Ovary (tissue), 9 donors: Measurements from ENCODE around the gene TMC8. TPM values are rescaled to one million over a fixed set of nuclear protein-coding genes. Genes with fewer than 3 reads are reported as not detected.
"Not testable (repeated sequence)": the region's sequence is repeated elsewhere in the genome, so short reads cannot be mapped to it uniquely, and the experiment has no call there.

Source experiments
- DNase-seq, 5 donors: peaks; one replicate each; pipeline ENCODE4 v3.0.0-alpha.2; 2019 to 2020
- H3K27ac ChIP-seq, 2 donors: fragments of 200-600 bp; one replicate each; pipeline versions ENCODE4 v1.5.1 to v1.8.0; 2019 to 2022
- H3K27me3 ChIP-seq: fragments of 200-600 bp; one replicate; pipeline ENCODE4 v1.8.0; 2022
- H3K36me3 ChIP-seq: fragments of 200-600 bp; sonication (generic); one replicate; pipeline ENCODE4 v1.5.1; 2019
- H3K4me1 ChIP-seq: one replicate; pipeline ENCODE4 v1.8.1; 2013; ENCODE audit warnings: mild to moderate bottlenecking, moderate library complexity; ENCODE audit not compliant: insufficient read depth
- H3K4me3 ChIP-seq: fragments of 200-600 bp; sonication (generic); one replicate; pipeline ENCODE4 v1.5.1; 2017
- H3K9me3 ChIP-seq, 2 donors: fragments of 200-600 bp in 1 of 2; sonication (generic) in 1 of 2; one replicate each; pipeline versions ENCODE4 v1.5.1 to v1.8.1; 2013 to 2019; ENCODE audit warnings: mild to moderate bottlenecking in 1 of 2, moderate library complexity in 1 of 2
- EP300 ChIP-seq: sonication (generic); formaldehyde crosslinking; IDR thresholded peaks from one replicate; pipeline ENCODE4 v1.6.1; 2017; ENCODE audit warnings: antibody characterized with exemption
- POLR2A ChIP-seq: fragments of 450-650 bp; IDR thresholded peaks from one replicate; pipeline ENCODE4 v1.6.1; 2017; ENCODE audit warnings: antibody characterized with exemption, mild to moderate bottlenecking, moderate library complexity
- WGBS, 3 donors: extraction: QIAGEN DNeasy Blood & Tissue Kit in 1 of 3; methylation state at CpG; one replicate each; pipeline versions ENCODE4 v1.1.5 to v1.1.7; 2013 to 2017; 5-methylcytosine and 5-hydroxymethylcytosine counted together
- intact Hi-C, 4 donors: fragments of 100-400 bp; cut with DNase I; formaldehyde crosslinking; loops; one replicate each; pipeline versions ENCODE4 v1.11.0 to v1.15.1; 2022 to 2023
- polyA plus RNA-seq, 2 donors: library from polyadenylated mRNA; stranded (reverse); fragments of 200-250 nt in 1 of 2; fragments of 350-450 nt in 1 of 2; fragmentation: Illumina TruSeq in 1 of 2; extraction: RNeasy Lipid Tissue Mini Kit (QIAGEN cat#74804) in 1 of 2; gene quantifications; one replicate each; pipeline ENCODE4 v1.2.3, GENCODE V29; 2013 to 2014
- total RNA-seq, 7 donors: library from RNA; depleted of rRNA in 2 of 7; stranded (reverse); fragments of >200 nt in 2 of 7; fragmentation: NEBNext Ultra II Directional in 3 of 7; extraction: Animal tissue kit (Norgen Biotek cat#: 25700) in 3 of 7; gene quantifications; one replicate each; pipeline versions ENCODE4 v1.1.0 to v1.2.4, GENCODE V29; 2016 to 2023
- TF ChIP-seq, protein P1 (sequence below), 3 donors: fragments of 450-650 bp in 2 of 3; fragments of 200-600 bp in 1 of 3; IDR thresholded peaks; one replicate each; pipeline versions ENCODE4 v1.5.1 to v1.8.0; 2016 to 2022; ENCODE audit warnings: antibody characterized with exemption in 3 of 3, mild to moderate bottlenecking in 1 of 3
- donor health status: DM: no; HTN: no; CAD: no; lungs with moderate emphysema.
- donor health status: DM: no; HTN: no; CAD: no.
- donor health status: Bipolar disorder and iron deficiency.
- donor health status: DM: yes; HTN: yes; CAD: no.
- donor health status: DM: no; HTN: no; CAD: no.
- donor health status: DM: yes; HTN: yes; CAD: no.

TMC8 gene
- total and polyA plus RNA-seq, 9 donors: 0.94 to 4.2 (median 2.4) TPM

GRCh38 chr17:78170692-78171590 lies 40.4 kb downstream of the TMC8 start:
- Histone ChIP-seq H3K27ac (no peak overlapping the region), H3K27me3 (no peaks in the 10 kb centered on the region), H3K4me1 (peaks cover 20% of the 10 kb centered on the region), H3K4me3 (no peak overlapping the region), H3K9me3 (no peaks in the 10 kb centered on the region), H3K36me3 (no peaks in the 10 kb centered on the region)
- DNase-seq: no peak
- 88 to 93% (median 90%) methylated on average over 31 of the region's 31 CpGs for WGBS, 3 donors
- TF ChIP-seq EP300 (no peak), POLR2A (no peak)
- TF ChIP-seq, protein P1, sequence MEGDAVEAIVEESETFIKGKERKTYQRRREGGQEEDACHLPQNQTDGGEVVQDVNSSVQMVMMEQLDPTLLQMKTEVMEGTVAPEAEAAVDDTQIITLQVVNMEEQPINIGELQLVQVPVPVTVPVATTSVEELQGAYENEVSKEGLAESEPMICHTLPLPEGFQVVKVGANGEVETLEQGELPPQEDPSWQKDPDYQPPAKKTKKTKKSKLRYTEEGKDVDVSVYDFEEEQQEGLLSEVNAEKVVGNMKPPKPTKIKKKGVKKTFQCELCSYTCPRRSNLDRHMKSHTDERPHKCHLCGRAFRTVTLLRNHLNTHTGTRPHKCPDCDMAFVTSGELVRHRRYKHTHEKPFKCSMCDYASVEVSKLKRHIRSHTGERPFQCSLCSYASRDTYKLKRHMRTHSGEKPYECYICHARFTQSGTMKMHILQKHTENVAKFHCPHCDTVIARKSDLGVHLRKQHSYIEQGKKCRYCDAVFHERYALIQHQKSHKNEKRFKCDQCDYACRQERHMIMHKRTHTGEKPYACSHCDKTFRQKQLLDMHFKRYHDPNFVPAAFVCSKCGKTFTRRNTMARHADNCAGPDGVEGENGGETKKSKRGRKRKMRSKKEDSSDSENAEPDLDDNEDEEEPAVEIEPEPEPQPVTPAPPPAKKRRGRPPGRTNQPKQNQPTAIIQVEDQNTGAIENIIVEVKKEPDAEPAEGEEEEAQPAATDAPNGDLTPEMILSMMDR (IDR thresholded peaks at IDR 0.05): no peak
- intact Hi-C loops: no loop called here

- DNase-seq: peak in 1 of 5 donors; percentile 45
- WGBS, 3 donors: 84 to 90% (median 88%) methylated on average over 19 of the region's 19 CpGs
- H3K9me3 ChIP-seq, H3K4me3 ChIP-seq, H3K27me3 ChIP-seq, intact Hi-C loops, H3K36me3 ChIP-seq: not testable (repeated sequence)
- Histone ChIP-seq H3K4me1 (peaks cover 20% of the 10 kb centered on the region), H3K27ac (peak overlapping the region; percentile 64 to 77)
Observed at GRCh38 chr17:78171591-78172248, 41.1 kb downstream of the TMC8 start.

GRCh38 chr17:78172249-78173051 lies 41.9 kb downstream of the TMC8 start:
- H3K4me1 ChIP-seq: peaks cover 20% of the 10 kb centered on the region
- H3K4me3 ChIP-seq: no peak overlapping the region
- H3K27ac ChIP-seq: peak overlapping the region; percentile 64 to 77
- DNase-seq: peak; percentile 62 to 79 (median 69)
- intact Hi-C loops: no loop called here
- H3K27me3 ChIP-seq: no peaks in the 10 kb centered on the region
- WGBS, 3 donors: 27 to 39% (median 33%) methylated on average over 19 of the region's 19 CpGs
- no peaks in the 10 kb centered on the region for H3K36me3 ChIP-seq
- TF ChIP-seq, protein P1 (IDR thresholded peaks at IDR 0.05): no peak
- no peak for TF ChIP-seq POLR2A
- no peak for TF ChIP-seq EP300
- H3K9me3 ChIP-seq: no peaks in the 10 kb centered on the region

DNA sequence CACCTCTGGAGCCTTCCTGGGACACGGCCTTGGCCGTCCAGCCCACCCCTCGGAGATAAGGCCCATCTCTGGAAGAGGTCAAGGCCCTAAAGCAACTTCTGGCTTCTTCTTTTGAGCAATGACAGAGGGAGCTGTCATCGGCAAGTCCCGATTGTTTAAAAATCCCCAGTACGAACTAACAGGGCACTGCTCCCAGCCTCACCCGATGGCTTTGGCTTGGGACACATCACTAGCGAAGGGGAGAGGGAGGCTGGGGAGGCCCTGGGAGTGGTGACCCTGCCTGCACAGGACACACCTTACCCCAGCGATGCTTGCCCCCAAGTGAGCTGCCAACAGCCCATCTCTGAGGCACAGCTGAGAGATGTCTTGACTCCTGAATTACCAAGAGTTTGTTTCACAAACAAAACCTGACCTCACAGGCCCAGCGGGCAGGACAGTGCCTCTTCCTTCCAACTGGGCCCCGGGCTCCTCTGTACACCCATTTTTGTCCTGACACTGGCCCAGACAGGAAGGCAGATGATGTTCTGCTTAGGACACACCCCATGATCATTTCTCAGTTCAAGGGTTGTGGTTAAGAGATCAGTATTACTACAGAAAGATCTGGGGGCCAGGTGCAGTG lies 42.6 kb downstream of the TMC8 start:
- WGBS, 3 donors: 23 to 46% (median 33%) methylated on average over 11 of the region's 11 CpGs
- Histone ChIP-seq H3K36me3 (no peaks in the 10 kb centered on the region), H3K4me1 (peaks cover 20% of the 10 kb centered on the region), H3K9me3 (no peaks in the 10 kb centered on the region), H3K27me3 (no peaks in the 10 kb centered on the region), H3K27ac (peak overlapping the region; percentile 64 to 77), H3K4me3 (no peak overlapping the region)
- TF ChIP-seq, protein P1 (IDR thresholded peaks at IDR 0.05): no peak
- TF ChIP-seq POLR2A: no peak
- TF ChIP-seq EP300: no peak
- DNase-seq: peak in 2 of 5 donors; percentile 46 to 58
- intact Hi-C loops: no loop called here
